DMS53 (cell line): ENCODE results near the gene L1CAM.
"Not testable (repeated sequence)": the region's sequence is repeated elsewhere in the genome, so short reads cannot be mapped to it uniquely, and the experiment has no call there.

Experiments
- DNase-seq: peaks from one replicate; lab custom pipeline; 2025; lab: John Stamatoyannopoulos, UW

L1CAM gene

DNA sequence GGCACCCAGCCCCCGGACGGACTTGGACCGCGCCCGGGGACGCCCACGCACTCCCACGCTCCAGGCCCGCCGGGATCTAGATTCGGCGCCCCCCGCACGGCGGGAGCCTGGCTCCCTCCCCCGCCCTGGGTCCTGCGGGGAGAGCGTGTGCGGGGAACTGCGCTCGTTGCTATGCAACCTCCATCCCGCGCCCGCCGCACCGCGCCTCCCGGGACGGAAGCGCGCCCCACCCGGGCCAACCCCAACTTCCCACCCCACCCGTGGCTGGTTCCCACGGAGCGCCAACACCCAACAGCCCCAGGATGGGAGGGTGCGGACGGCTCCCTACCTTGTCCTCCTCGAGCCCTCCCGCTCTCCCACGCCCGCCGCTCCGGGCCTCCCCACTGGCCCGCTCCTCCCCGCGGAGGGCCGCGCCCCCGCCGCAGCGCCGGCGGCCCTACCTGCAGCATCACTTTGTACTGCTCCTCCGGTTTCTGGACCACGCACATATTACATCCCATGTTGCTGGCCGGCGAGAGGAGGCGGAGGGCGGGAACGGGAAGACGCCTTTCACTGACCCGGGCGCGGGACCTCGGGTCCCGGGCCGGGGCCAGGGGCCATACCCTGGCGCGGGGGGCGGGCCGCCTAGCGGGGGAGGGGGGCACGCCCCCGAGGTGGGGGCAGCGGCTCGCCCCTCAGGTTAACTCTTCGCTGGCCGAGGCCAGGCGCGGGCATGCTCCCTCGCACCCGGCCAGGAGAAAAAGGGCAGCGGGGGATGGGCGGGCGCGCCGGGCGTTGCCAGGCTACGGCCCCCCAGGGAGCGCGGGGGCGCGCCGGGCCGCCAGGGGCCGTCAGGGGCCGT is 56.0 kb downstream of the L1CAM start, which contains the start of gene PDZD4:
PDZD4 (minus strand) TSS at position 746 of the 841 bp plus-strand sequence; CDS start at position 500, 246 bp downstream.
- DNase-seq = peak; percentile 58

DNA sequence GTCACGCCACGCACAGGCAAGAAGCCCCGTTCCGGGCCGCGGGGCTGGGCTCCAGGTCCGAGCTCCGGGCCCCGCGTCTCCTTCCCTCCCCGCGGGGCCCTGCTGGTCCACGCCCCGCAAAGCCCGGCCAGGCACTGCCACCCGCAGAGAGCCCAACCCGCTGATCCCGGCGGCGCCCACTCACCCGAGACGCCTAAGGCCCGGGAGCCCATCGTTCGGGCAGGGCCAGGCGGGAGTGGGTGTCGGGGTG is 56.5 kb downstream of the L1CAM start:
- no peak for DNase-seq

DNA sequence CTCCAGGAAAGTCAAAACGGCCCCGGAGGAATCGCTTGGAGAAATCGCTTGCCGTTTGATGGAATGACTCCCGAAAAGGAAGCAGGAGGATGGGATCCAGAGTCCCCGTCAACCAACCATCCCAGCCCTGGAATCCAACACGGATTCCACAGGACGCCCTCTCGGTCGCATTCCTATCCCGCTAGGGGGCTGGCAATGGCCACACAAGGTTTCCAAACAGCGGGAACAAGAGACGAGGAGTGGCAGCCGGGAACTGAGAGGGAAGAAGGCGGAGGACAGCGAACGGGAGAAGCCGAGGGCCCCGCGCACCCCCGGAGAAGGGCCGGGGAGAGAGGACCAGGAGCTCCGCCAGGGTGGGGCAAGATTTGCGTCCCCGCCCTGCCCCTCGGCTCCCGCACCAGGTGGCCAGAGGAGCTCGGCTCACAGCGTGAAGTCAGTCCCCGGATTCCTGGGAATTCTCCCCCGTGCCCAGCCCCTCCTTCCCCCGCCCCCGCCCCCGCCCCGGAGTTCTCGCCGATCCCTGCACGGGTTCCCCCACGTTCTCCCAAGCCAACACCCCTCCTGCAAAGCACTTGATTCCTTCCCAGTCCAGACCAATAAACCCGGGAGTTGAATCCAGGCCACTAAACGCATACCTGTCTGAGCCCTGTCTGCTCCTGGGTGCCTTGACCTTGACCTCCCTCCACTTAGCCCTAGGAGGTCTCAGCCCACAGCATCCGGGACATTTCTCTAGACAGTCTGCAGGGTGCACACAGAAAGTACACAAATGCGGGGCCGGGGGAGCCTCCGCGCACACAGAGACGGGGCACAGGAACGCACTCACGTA is 57.0 kb downstream of the L1CAM start:
- DNase-seq = no peak

DNA sequence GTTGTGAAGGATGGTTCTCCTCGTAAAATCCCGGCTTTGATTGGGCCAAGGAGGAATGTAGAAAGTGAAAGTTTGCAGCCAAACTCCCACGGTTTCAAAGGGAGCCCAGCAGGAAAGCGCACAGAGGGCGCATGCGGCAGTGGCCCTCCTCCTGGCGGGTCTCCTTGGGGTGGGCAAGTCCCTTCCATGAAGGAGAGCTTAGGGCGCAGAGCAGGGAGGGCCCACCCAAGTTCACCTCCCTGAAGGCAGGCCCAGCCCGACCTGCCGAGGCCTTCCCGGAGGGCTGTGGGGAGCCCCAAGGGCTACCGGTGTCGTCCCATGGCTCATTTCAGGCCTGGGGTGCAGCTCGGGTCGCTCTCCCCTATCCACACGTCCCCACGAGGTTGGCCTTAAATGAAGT is 57.7 kb downstream of the L1CAM start:
- DNase-seq = no peak

DNA sequence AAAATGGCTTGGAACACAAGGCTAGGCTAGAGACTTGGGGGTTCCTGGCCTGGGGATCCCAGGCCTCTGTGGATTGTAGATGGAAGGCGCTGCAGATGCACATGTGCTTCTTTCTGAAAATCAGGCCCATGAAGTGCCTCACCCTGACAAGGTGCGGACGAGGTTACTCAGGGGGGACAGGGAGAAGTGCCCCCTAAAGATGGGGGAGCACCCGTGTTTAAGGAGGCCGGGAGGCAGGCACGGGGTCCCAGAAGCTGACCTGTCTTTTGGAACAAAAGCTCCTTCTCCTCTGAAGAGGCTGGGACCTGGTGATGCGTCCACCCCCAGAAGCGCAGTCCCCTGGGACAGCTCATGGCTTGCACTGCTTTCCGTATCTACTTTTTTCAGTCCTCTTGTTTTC is 58.1 kb downstream of the L1CAM start:
- DNase-seq = no peak

DNA sequence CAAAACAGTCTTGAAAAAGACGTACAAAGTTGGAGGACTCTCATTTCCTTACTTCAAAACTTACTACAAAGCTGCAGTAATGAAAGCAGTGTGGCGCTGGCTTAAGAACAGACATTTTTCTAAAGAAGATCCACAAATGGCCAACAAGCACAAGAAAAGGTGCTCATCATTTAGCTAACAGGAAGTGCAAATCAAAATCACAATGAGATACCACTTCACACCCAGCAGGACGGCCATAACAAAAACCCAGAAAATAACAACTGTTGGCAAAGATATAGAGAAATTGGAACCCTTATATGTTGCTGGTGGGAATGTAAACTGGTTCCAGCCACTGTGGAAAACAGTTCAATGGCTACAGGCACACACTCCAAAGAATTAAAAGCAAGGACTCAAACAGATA is 59.0 kb downstream of the L1CAM start:
- DNase-seq = no peak

DNA sequence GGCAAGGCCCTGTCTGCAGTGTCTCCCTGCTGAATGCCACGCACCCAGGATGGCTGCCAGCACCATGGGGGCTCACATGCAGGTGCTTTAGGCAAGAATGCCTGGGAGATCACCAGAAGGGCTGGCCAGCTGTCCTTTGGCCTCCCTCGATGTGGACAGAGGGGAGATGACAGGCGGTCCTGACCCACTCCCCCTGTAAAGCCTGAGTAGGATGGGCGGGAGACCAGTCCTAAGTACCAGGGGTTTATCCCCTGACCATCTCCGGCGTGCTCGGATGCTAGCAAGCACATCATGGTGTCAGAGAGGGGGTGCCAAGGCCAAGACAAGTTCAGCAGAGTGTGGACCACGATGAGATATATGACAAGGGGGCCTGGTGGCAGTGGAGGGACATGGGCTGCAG is 60.9 kb downstream of the L1CAM start:
- DNase-seq = no peak

DNA sequence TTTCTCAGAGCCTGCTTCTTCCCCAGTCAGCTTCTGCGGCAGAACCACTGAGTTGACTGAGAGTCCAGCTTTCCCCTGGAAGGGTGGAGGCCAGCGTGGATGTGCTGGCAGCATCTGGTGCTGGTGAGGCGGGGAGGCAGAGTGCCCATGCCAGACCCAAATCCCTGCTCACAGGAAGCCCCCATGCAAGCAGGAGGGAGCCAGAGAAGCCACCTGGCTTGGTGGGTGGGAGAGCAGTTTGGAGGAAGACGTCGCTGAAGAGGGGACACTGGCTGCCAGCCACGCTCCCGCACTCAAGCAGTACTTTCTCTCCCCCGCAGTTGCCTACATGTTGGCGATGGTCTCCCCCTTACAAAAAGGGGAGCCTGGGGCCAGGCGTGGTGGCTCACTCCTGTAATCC is 61.6 kb downstream of the L1CAM start:
- no peak for DNase-seq

DNA sequence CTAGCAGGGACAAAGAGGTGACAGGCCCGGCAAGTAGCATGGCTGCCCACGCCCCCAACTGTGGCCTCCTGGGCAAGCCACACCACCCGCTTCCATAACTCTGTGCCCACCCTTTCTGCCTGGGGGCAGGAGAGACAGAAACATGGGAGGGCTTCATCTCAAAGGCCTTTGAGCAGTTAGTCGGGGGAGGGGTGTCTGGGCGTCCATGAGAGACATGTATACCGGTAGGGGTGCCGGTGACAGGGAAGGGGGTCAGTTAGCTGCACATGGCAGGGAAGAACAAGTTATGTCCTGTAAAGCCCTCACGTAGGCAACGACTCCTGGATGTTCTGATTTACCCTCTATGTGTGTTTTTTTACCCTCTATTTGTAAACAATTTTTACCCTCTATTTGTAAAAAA is 64.9 kb downstream of the L1CAM start:
- no peak for DNase-seq

DNA sequence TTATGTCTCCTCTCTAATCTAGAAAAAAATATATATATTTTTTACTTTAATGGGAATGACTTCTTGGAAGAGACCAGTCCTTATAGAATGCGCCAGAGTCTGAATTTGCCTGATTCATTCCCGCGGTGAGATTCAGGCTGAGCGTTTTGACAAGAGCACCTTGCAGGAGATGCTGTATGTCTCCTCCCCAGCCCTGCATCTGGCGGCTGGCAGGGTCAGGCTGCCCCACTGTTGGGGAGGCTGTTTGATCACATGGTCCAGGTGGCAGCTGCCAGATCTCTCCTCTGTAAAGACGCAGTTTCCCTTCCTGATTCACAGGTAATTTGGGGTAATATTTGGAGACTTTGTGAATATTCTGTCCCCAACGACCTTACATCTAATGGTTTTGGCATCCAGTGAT is 65.4 kb downstream of the L1CAM start:
- no peak for DNase-seq

DNA sequence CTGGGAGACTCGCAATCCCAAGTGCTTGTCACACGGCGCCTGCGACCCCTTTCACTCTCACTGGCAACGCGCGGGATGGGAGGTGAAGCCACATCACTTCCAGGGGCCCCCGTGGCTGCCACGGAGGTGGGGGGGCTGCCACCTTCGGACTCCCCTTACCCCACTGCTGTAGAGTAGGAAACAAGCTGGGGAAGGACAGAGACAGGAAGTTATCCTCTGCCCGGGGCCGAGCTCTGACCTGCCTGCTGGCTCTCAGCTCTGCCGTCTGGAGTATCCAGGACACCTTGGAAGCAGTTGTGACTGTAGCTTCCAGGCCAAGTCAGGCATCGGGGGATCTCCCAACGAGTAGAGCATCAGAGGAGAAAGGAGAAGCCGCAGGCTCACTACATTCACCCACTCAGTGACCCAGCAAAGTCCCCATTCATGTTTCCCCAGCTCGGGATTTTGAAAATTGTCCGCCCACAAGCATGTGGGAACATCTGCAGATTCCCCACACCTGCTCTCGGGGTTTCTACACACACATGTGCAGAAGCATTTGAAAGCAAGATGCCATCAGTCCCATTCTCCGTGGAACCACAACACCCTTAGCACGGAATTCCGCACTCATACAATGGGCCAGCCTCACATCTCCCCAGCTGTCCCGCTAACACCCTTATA is 66.5 kb downstream of the L1CAM start:
- DNase-seq = peak; percentile 46

DNA sequence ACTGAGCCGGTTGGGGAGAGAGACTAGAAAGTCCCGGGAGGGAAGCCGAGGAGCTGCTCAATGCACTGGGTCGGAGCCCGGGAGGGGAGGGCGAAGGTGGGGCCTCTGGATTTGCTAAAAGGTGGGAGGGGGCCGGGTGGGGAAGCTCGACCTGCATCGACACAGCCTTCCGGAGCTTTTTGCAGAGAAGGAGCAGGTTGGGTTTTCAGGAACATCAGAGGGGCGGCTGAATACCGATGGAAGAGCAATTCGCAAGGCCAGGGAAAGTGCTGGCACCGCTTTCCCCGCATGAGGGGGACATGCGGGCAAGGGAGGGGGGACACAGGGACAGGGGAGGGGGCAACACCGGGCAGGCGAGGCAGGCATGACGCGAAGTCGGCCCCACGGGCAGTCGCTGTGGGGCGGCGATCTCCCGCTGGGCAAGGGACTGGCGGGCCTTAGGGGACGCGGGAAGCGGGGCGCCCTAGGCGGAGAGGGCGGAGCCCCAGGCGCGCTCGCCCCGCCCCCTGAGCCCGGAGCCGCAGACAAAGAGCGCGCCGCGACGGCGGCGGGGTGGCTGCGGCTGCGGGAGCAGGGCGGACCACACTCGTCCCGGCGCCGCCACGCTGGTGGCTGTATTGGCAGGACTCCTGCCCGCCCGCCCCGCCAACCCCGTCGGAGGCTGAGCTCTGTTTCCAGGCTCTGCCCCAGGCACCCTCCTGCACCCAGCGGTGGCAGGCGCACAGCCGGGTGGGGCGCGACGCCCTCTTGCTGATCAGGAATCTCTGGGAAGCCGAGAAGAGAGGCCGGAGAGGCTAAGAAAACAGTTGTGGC is 67.2 kb downstream of the L1CAM start:
- DNase-seq = peak; percentile 66

DNA sequence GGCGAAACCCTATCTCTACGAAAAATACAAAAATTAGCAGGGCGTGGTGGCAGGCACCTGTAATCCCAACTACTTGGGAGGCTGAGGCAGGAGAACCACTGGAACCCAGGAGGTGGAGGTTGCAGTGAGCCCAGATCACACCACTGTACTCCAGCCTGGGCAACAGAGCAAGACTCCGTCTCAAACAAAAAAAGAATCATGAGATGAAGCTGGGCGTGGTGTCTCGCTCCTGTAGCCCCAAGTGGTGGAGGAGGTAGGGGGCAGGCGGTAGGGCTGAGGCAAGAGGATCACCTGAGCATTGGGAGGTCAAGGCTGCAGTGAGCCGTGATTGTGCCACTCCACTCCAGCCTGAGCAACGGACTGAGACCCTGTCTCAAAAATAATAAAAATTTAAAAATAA is 67.9 kb downstream of the L1CAM start:
- DNase-seq = not testable (repeated sequence)

DNA sequence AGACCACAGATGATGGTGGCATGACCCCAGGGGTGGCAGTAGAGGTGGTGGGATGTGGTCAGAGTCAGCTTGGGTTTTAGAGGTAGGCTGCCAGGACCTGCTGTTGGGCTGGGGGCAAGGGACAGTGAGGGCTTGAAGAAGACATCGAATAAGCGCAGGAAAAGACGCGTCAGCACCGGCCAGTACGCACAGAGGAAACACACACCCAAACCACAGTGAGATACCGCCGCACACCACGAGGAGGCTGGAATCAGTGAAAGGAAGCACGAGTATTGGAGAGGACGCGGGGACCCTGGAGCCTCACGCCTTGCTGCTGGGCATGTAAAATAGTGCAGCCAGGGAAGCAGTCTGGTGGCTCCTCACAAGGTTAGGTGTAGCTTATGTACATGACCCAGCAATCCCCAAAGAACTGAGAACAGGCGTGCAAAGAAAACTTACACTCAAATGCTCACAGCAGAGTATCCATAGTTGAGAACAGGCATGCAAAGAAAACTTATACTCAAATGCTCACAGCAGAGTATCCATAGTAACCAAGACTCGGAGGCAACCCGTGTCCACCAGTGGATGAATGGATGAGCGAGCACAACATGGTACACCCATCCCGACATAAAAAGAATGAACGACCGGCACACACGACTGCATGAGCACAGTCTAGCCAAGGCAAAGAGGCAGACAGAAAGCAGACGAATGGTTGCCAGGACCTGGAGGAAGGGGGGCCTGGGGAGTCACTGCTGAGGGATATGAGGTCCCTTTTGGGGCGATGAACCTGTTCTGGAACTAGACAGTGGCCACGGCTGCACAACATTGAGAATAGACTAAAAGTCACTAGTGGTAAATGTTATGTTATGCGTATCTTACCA is 68.9 kb downstream of the L1CAM start:
- peak; percentile 47 for DNase-seq

DNA sequence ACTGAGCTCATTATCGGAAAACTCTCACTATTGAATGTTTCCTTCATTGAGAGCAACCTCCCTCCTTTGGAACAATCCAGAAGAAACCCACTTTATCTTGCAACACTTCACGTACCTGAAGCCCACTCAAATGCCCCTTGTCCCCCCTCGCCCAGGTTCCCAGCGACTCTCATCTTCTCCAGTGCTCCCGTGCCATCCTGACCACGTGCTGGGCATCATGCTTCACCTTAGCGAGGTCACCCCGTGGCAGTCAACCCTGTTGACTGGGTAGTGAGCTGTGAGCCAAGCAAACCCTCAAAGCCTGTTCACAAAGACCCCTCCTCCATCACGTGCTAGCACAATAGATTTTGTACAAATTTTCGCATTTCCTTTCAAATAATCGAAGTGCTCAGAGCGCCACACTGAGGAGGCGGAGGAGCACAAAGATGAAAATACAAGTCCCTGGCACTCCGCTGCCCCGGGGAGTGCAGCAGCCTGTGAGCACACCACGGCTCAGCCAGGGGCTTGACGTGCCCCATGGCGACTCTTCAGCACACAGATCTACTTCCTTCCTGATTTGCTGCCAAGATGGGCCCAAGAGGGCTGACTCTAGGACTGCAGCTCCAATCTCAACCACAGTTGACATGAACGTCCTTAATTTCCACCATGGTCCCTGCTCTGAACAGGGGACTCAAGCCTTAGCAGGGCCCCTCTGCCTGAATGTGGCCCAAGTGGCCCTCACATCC is 71.2 kb downstream of the L1CAM start:
- no peak for DNase-seq

DNA sequence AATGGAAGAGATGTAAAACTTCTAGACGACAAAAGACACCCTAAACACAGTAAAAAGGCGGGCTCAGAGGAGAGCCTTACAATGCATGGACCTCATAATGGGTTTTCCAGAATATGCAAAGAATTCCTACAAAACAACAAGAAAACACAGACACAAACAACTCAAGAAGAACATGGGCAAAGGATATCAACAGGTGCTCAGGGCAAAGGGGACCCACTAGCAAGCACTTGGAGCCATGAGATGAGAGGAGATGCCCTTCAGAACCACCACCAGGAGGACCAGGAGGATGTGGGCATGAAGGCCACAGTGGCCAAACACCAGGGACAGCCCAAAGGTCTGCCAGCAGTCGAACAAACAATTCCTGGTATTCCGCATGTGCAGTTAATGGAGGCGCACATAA is 72.8 kb downstream of the L1CAM start:
- DNase-seq = no peak

DNA sequence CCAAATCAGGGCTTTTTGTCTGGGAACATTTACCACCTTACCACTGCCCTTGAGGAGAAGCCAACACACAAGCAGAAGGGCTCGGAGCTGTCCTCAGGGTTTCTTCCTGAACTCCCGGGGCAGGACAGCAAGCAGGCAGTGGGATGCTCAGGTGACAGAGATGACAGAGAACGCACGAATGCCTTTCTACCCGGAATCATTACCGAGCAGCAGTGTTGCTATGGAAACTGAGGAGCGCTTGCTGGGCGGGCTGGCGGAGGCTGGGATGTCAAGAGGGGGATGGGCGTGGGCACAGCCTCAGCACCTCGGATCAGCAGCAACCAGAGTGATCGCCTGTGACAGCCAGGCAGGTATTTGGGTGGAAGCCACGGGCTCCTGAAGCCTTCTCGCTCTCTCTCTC is 73.8 kb downstream of the L1CAM start:
- no peak for DNase-seq
